Femur (tissue), 1 donor: ENCODE results near the gene ZNF69.
A peak's percentile ranks its signal among the peaks of the same experiment; 100 is the strongest.
"Not testable (repeated sequence)": the region's sequence is repeated elsewhere in the genome, so short reads cannot be mapped to it uniquely, and the experiment has no call there.

Source experiments
- DNase-seq: peaks from one replicate; pipeline ENCODE4 v3.0.0-alpha.2; 2017

ZNF69 gene

GRCh38 chr19:11887611-11888531 lies at the start of gene ZNF69:
Gene ZNF69, plus strand, starts transcription at chr19:11887782. Its CDS starts 142 bp downstream, at chr19:11887924.
- DNase-seq: peak; percentile 90

GRCh38 chr19:11843722-11844121 lies 43.9 kb upstream of the ZNF69 start:
- DNase-seq: no peak

- DNase-seq: not testable (repeated sequence)
Measured at GRCh38 chr19:11847615-11848014, 40.0 kb upstream of the ZNF69 start.

- DNase-seq: no peak
Measured at GRCh38 chr19:11848200-11848593, 39.4 kb upstream of the ZNF69 start.

GRCh38 chr19:11848594-11849469 lies 38.8 kb upstream of the ZNF69 start, which contains the start of gene ZNF439:
Gene ZNF439, plus strand, starts transcription at chr19:11848726. Its CDS starts 142 bp downstream, at chr19:11848868.
- peak; percentile 93 for DNase-seq

- DNase-seq: not testable (repeated sequence)
Measured at GRCh38 chr19:11850289-11850688, 37.3 kb upstream of the ZNF69 start.

- DNase-seq: no peak
Measured at GRCh38 chr19:11853358-11853757, 34.2 kb upstream of the ZNF69 start.

GRCh38 chr19:11856596-11857250 lies 30.9 kb upstream of the ZNF69 start:
- no peak for DNase-seq

- no peak for DNase-seq
Measured at GRCh38 chr19:11860721-11861120, 26.9 kb upstream of the ZNF69 start.

- DNase-seq: no peak
Measured at GRCh38 chr19:11861301-11861700, 26.3 kb upstream of the ZNF69 start.

GRCh38 chr19:11867766-11868165 lies 19.8 kb upstream of the ZNF69 start:
- DNase-seq: not testable (repeated sequence)

- DNase-seq: no peak
Measured at GRCh38 chr19:11868188-11868587, 19.4 kb upstream of the ZNF69 start.

GRCh38 chr19:11872624-11873023 lies 15.0 kb upstream of the ZNF69 start:
- DNase-seq: no peak

GRCh38 chr19:11873762-11874161 lies 13.8 kb upstream of the ZNF69 start:
- no peak for DNase-seq

- DNase-seq: not testable (repeated sequence)
Measured at GRCh38 chr19:11879687-11880266, 7.8 kb upstream of the ZNF69 start.

- no peak for DNase-seq
Measured at GRCh38 chr19:11880598-11880997, 7.0 kb upstream of the ZNF69 start.

GRCh38 chr19:11881151-11881800 lies 6.3 kb upstream of the ZNF69 start:
- peak; percentile 59 for DNase-seq

- DNase-seq: no peak
Measured at GRCh38 chr19:11882606-11883005, 5.0 kb upstream of the ZNF69 start.

GRCh38 chr19:11887234-11887610 lies 360 bp upstream of the ZNF69 start:
- no peak for DNase-seq

- not testable (repeated sequence) for DNase-seq
Measured at GRCh38 chr19:11889901-11890300, 2.3 kb downstream of the ZNF69 start.

GRCh38 chr19:11890634-11891033 lies 3.1 kb downstream of the ZNF69 start:
- DNase-seq: no peak

- DNase-seq: no peak
Measured at GRCh38 chr19:11894851-11895250, 7.3 kb downstream of the ZNF69 start.
